ENCODE results near the gene MYOM1.
"Not testable (repeated sequence)": the region's sequence is repeated elsewhere in the genome, so short reads cannot be mapped to it uniquely, and the experiment has no call there.

The MYOM1 gene

GRCh38 chr18:3199942-3200645, 19.7 kb downstream of the MYOM1 start:
- in situ Hi-C loops (cut with HindIII; ENCODE audit: low pct_ligation_motif_present, low pct_unique_long_range_greater_than_20kb, low sequenced_read_pairs), result no loop called here
- DNase-seq, result no peak

GRCh38 chr18:3198260-3198860, 21.4 kb downstream of the MYOM1 start:
- DNase-seq; in situ Hi-C loops (cut with HindIII; ENCODE audit: low pct_ligation_motif_present, low pct_unique_long_range_greater_than_20kb, low sequenced_read_pairs): not testable (repeated sequence)

GRCh38 chr18:3194947-3195612, 24.7 kb downstream of the MYOM1 start:
- DNase-seq, result no peak
- in situ Hi-C loops (cut with HindIII; ENCODE audit: low pct_ligation_motif_present, low pct_unique_long_range_greater_than_20kb, low sequenced_read_pairs), result no loop called here

DNA sequence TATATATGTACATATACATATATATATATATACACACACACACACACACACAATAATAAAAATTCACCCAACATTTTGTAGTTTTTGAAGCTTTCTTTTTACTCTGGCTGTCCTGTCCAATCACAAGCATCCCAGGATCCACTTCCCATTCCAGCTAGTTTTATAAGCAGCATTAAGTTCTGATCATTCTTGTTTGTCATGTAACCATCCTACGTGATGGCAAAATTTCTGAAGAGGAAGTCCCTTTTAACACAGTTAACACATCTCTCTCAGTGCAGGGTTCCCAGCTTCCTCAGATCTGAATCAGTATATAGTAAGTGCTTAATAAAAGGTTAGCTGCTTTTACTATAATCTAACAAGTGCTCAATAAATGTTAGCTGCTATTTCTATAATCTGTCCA, 26.4 kb downstream of the MYOM1 start:
- in situ Hi-C loops (cut with HindIII; ENCODE audit: low pct_ligation_motif_present, low pct_unique_long_range_greater_than_20kb, low sequenced_read_pairs), result no loop called here
- no peak for DNase-seq

GRCh38 chr18:3192752-3193151, 27.0 kb downstream of the MYOM1 start:
- DNase-seq, result no peak
- in situ Hi-C loops (cut with HindIII; ENCODE audit: low pct_ligation_motif_present, low pct_unique_long_range_greater_than_20kb, low sequenced_read_pairs), result no loop called here

DNA sequence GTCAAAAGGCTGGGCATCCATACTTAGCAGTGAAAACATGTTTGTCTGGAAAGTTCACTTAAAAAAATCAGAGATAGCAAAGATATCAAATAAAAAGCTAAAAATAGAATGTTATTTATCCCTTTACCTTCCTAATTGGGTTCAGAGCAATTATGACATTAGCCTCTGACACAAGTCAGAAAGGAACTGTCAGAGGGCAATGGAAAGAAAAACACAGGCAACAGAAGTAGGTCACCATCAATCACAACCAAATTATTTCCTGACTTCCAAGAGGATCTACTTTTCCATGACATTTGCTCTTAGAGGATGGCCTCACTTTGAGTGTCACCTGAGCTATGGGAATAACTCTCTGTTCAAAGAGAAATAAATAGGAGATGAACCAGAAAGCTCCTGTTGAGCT, 27.5 kb downstream of the MYOM1 start:
- no peak for DNase-seq
- in situ Hi-C loops (cut with HindIII; ENCODE audit: low pct_ligation_motif_present, low pct_unique_long_range_greater_than_20kb, low sequenced_read_pairs), result no loop called here

- no peak for DNase-seq
- in situ Hi-C loops (cut with HindIII; ENCODE audit: low pct_ligation_motif_present, low pct_unique_long_range_greater_than_20kb, low sequenced_read_pairs), result no loop called here
Observed at GRCh38 chr18:3190610-3191009, 29.2 kb downstream of the MYOM1 start.

DNA sequence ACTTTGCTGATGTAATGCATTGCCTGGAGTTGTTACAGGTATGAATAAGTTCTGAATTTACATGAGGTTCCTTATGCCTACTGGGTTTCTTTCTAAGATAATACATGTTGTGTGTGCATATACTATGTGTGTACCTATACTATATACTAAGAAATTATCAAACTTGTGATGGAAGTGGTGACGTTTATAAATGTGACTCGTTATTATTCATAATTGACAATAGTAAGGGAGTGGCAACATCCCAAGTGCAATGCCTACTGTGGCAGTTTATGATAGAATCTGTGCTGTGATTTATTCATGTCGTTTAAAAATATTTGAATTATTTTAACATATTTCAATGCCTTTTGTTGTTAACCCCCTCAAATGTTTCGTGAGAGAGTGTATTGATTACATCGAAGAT, 29.9 kb downstream of the MYOM1 start:
- in situ Hi-C loops (cut with HindIII; ENCODE audit: low pct_ligation_motif_present, low pct_unique_long_range_greater_than_20kb, low sequenced_read_pairs), result no loop called here
- DNase-seq, result no peak

- DNase-seq, result no peak
- in situ Hi-C loops (cut with HindIII; ENCODE audit: low pct_ligation_motif_present, low pct_unique_long_range_greater_than_20kb, low sequenced_read_pairs), result no loop called here
Observed at GRCh38 chr18:3186678-3187658, 32.8 kb downstream of the MYOM1 start.

- in situ Hi-C loops (cut with HindIII; ENCODE audit: low pct_ligation_motif_present, low pct_unique_long_range_greater_than_20kb, low sequenced_read_pairs), result no loop called here
- DNase-seq, result no peak
Observed at GRCh38 chr18:3184275-3184963, 35.3 kb downstream of the MYOM1 start.

- in situ Hi-C loops (cut with HindIII; ENCODE audit: low pct_ligation_motif_present, low pct_unique_long_range_greater_than_20kb, low sequenced_read_pairs), result no loop called here
- no peak for DNase-seq
Observed at GRCh38 chr18:3183103-3183717, 36.6 kb downstream of the MYOM1 start.

DNA sequence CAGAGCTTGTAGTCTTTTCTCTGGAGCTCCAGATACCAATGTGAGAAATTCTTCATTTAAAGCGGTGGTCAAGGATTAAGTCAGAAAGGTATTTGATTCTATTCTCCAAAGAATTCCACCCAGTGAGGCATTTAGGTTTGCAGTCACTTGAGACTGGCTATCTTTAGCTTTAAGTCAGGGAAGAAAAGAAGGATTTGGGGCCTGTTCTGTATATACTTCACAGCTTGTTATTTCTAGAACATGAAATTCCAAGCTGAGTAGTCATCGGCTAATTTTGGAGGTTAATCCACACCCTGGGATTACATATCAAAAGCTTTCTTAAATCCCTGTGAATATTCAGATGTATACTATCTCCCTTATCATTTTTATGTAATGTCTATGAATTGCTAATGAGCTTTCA, 39.4 kb downstream of the MYOM1 start:
- no peak for DNase-seq

DNA sequence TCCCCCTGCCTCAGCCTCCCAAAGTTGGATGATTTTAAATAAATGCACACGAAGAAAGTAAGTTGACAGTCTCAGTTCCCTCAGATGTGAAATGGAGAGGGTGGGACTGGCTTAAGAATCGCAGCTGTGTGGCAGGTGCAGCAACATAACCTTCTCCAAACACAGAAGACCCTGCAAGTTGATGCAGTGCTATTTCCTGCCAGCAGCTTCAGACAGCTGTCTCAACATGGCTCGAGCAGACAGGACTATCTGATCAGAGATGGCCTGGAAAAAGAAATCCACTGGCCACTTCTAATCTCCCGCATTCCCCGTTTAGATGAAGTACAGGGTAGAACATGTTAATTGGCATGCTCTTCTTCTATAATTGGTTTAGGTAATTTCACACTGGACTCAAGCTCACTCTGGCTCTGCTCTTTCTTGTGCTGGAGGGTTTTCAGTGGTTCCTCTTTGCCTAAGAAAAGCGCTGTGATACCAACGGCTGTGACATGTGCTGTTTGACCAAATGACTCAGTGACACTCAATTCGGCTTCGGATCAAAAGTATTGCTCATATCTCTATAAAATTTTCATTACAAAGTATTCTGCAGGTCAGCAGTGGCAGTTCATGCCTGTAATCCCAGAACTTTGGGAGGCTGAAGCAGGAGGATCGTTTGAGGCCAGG, 40.2 kb downstream of the MYOM1 start:
- no peak for DNase-seq

More for the DNA sequence above, 39.4 kb downstream of the MYOM1 start:
- in situ Hi-C loops (cut with HindIII; ENCODE audit: low pct_ligation_motif_present, low pct_unique_long_range_greater_than_20kb, low sequenced_read_pairs), result no loop called here

GRCh38 chr18:3177902-3178687, 41.7 kb downstream of the MYOM1 start:
- DNase-seq, result no peak
- in situ Hi-C loops (cut with HindIII; ENCODE audit: low pct_ligation_motif_present, low pct_unique_long_range_greater_than_20kb, low sequenced_read_pairs), result no loop called here

More for the DNA sequence above, 40.2 kb downstream of the MYOM1 start:
- in situ Hi-C loops (cut with HindIII; ENCODE audit: low pct_ligation_motif_present, low pct_unique_long_range_greater_than_20kb, low sequenced_read_pairs), result no loop called here

GRCh38 chr18:3175195-3175758, 44.5 kb downstream of the MYOM1 start:
- no peak for DNase-seq
- in situ Hi-C loops (cut with HindIII; ENCODE audit: low pct_ligation_motif_present, low pct_unique_long_range_greater_than_20kb, low sequenced_read_pairs), result no loop called here

DNA sequence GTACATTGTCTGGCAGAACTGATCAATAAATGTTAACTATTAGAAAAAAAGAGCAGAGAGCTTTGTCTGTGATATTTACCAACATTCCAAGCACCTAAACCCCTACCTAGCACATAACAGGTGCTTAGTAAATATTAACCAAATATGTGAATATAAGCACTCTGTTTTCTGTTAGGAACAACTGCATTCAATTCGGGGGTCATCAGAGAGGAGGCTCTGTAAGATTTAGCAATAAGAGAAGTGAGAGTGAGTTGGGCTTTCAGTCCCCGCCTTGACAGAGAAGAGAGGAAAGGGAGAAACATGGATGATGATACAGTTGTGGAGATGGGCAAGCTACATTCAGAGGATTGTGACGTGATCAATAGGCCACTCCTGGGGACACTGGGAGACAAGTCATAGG, 47.7 kb downstream of the MYOM1 start:
- DNase-seq, result no peak
- in situ Hi-C loops (cut with HindIII; ENCODE audit: low pct_ligation_motif_present, low pct_unique_long_range_greater_than_20kb, low sequenced_read_pairs), result no loop called here

Measured in ACHN (cell line).